MM.1S (cell line): Measurements from ENCODE around the gene PHACTR1.

Source experiments
- DNase-seq: peaks from one replicate; pipeline ENCODE4 v3.0.0-alpha.2; 2015
- H2AFZ ChIP-seq: fragments of 300-600 bp; sonication (generic); 2 replicates; pipeline ENCODE4 v1.6.0; 2016; ENCODE audit warnings: antibody characterized with exemption, low read length
- H3F3A ChIP-seq: fragments of 300-600 bp; sonication (generic); 2 replicates; pipeline ENCODE4 v1.6.1; 2016; ENCODE audit warnings: mild to moderate bottlenecking, antibody characterized with exemption, low read length, moderate library complexity, mixed read lengths; ENCODE audit not compliant: insufficient read depth
- H3K27ac ChIP-seq: fragments of 300-600 bp; sonication (generic); 2 replicates; pipeline ENCODE4 v1.5.1; 2016; ENCODE audit warnings: mild to moderate bottlenecking, low read length
- H3K27me3 ChIP-seq: fragments of 300-600 bp; sonication (generic); replicated peaks from 2 replicates; pipeline ENCODE4 v1.6.0; 2016; ENCODE audit warnings: low read length; ENCODE audit not compliant: insufficient read depth
- H3K36me3 ChIP-seq: fragments of 300-600 bp; sonication (generic); replicated peaks from 2 replicates; pipeline ENCODE4 v1.6.1; 2016; ENCODE audit warnings: mild to moderate bottlenecking, low read length, mixed read lengths; ENCODE audit not compliant: insufficient read depth
- H3K4me1 ChIP-seq: fragments of 300-600 bp; sonication (generic); 2 replicates; pipeline ENCODE4 v1.6.1; 2016; ENCODE audit warnings: low read length, mixed read lengths
- H3K4me2 ChIP-seq: fragments of 300-600 bp; sonication (generic); 2 replicates; pipeline ENCODE4 v1.6.0; 2016; ENCODE audit warnings: low read depth, low read length
- H3K4me3 ChIP-seq: fragments of 300-600 bp; sonication (generic); 2 replicates; pipeline ENCODE4 v1.5.1; 2016; ENCODE audit warnings: low read length, mixed read lengths
- H3K79me2 ChIP-seq: fragments of 300-600 bp; sonication (generic); 2 replicates; pipeline ENCODE4 v1.6.1; 2016; ENCODE audit warnings: mixed run types, low read length, mixed read lengths
- H3K9ac ChIP-seq: fragments of 300-600 bp; sonication (generic); 2 replicates; pipeline ENCODE4 v1.6.1; 2016; ENCODE audit warnings: low read length, mixed read lengths
- H3K9me2 ChIP-seq: fragments of 300-600 bp; sonication (generic); replicated peaks from 2 replicates; pipeline ENCODE4 v1.6.1; 2016; ENCODE audit warnings: mild to moderate bottlenecking, low read length, mixed read lengths; ENCODE audit not compliant: insufficient read depth
- H3K9me3 ChIP-seq: fragments of 300-600 bp; sonication (generic); replicated peaks from 2 replicates; pipeline ENCODE4 v1.6.1; 2016; ENCODE audit warnings: mild to moderate bottlenecking, low read length, mixed read lengths; ENCODE audit not compliant: insufficient read depth
- H4K20me1 ChIP-seq: fragments of 300-600 bp; sonication (generic); 2 replicates; pipeline ENCODE4 v1.6.1; 2016; ENCODE audit warnings: mild to moderate bottlenecking, low read length, moderate library complexity, mixed read lengths; ENCODE audit not compliant: insufficient read depth
- CTCF ChIP-seq: fragments of 300-600 bp; sonication (generic); IDR thresholded peaks from 2 replicates; pipeline ENCODE4 v1.5.1; 2016; ENCODE audit warnings: antibody characterized with exemption, low read length, mixed read lengths
- EZH2 ChIP-seq: fragments of 300-600 bp; sonication (generic); optimal IDR thresholded peaks from 2 replicates; pipeline ENCODE3; 2017; ENCODE audit warnings: low read depth, mild to moderate bottlenecking, antibody characterized with exemption, low read length, mixed read lengths
- EZH2phosphoT487 ChIP-seq: fragments of 300-600 bp; sonication (generic); IDR thresholded peaks from 2 replicates; pipeline ENCODE4 v1.6.1; 2018; ENCODE audit warnings: antibody characterized with exemption, low read length

PHACTR1 gene

GRCh38 chr6:12958052-12958706, 241.6 kb downstream of the PHACTR1 start:
- peak overlapping the region; percentile 70; the same call in 1 of the 2 replicates for H2AFZ ChIP-seq
- H3K36me3 ChIP-seq, result no peaks in the 10 kb centered on the region
- H3K9me2 ChIP-seq, result no peaks in the 10 kb centered on the region
- DNase-seq, result no peak
- H3K9ac ChIP-seq, result no peak overlapping the region
- H3K79me2 ChIP-seq, result no peaks in the 10 kb centered on the region
- TF ChIP-seq EZH2phosphoT487 (no peak), EZH2 (no peak), CTCF (no peak)
- no peak overlapping the region for H3K4me3 ChIP-seq
- no peaks in the 10 kb centered on the region for H3K9me3 ChIP-seq
- H3F3A ChIP-seq, result no peaks in the 10 kb centered on the region
- peaks cover 2% of the 10 kb centered on the region; the same call in 1 of the 2 replicates for H3K4me1 ChIP-seq
- H4K20me1 ChIP-seq, result no peaks in the 10 kb centered on the region
- H3K4me2 ChIP-seq, result peak overlapping the region; percentile 65; the same call in 1 of the 2 replicates
- H3K27me3 ChIP-seq, result no peaks in the 10 kb centered on the region
- no peak overlapping the region for H3K27ac ChIP-seq

- Histone ChIP-seq H3F3A (no peaks in the 10 kb centered on the region), H3K9ac (no peak overlapping the region), H3K36me3 (no peaks in the 10 kb centered on the region), H3K27me3 (no peaks in the 10 kb centered on the region), H3K79me2 (no peaks in the 10 kb centered on the region), H3K4me2 (no peak overlapping the region), H3K4me1 (peaks cover under 1% of the 10 kb centered on the region; the same call in 1 of the 2 replicates), H4K20me1 (no peaks in the 10 kb centered on the region), H3K4me3 (no peak overlapping the region), H3K9me3 (no peaks in the 10 kb centered on the region), H3K27ac (no peak overlapping the region), H2AFZ (no peak overlapping the region), H3K9me2 (no peaks in the 10 kb centered on the region)
- no peak for TF ChIP-seq CTCF
- no peak for TF ChIP-seq EZH2
- no peak for TF ChIP-seq EZH2phosphoT487
- no peak for DNase-seq
Measured at GRCh38 chr6:12961761-12962160, 245.2 kb downstream of the PHACTR1 start.

- no peak for DNase-seq
- H3K4me2 ChIP-seq, result no peak overlapping the region
- no peaks in the 10 kb centered on the region for H3K4me1 ChIP-seq
- H3K27ac ChIP-seq, result no peak overlapping the region
- H3K9me3 ChIP-seq, result no peaks in the 10 kb centered on the region
- no peaks in the 10 kb centered on the region for H3F3A ChIP-seq
- no peaks in the 10 kb centered on the region for H3K9me2 ChIP-seq
- H3K9ac ChIP-seq, result no peak overlapping the region
- H3K27me3 ChIP-seq, result no peaks in the 10 kb centered on the region
- no peaks in the 10 kb centered on the region for H3K79me2 ChIP-seq
- TF ChIP-seq EZH2 (no peak), CTCF (no peak), EZH2phosphoT487 (no peak)
- H3K4me3 ChIP-seq, result no peak overlapping the region
- H4K20me1 ChIP-seq, result no peaks in the 10 kb centered on the region
- H3K36me3 ChIP-seq, result no peaks in the 10 kb centered on the region
- no peak overlapping the region for H2AFZ ChIP-seq
Measured at GRCh38 chr6:12962529-12962928, 246.0 kb downstream of the PHACTR1 start.
